ENCODE data around the gene RNASE8. TPM values are rescaled to one million over a fixed set of nuclear protein-coding genes. Genes with fewer than 3 reads are reported as not detected.

The RNASE8 gene
- total and polyA plus RNA-seq, 7 donors, result not detected

DNA sequence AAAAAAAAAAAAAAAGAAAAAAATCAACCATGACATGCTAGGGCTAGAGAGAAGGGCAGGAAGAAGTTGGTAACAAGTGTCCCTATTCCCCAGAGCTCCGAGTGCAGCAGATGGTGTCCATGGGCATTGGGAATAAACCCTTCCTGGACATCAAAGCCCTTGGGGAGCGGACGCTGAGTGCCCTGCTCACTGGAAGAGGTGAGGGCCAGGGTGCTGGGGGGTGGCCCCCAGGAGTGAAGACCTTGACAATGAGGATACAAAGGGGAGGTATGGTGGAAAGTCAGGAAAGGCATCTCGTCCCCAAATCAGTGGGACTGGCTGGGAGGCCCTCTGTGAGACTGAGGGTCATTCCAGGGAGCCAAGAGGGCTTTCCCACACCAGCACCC lies 29.3 kb downstream of the RNASE8 start:
- H3K4me3 ChIP-seq, result no peak overlapping the region
- peaks cover 0 to 26% (median 22%) of the 10 kb centered on the region in 4 donors for H3K4me1 ChIP-seq
- WGBS, 2 donors, result 89 to 91% methylated on average over 4 of the region's 4 CpGs
- no peaks in the 10 kb centered on the region for H3K27me3 ChIP-seq
- TF ChIP-seq POLR2AphosphoS5 (IDR thresholded peaks at IDR 0.05) (peak in 1 of 4 donors; percentile 7), EP300 (IDR thresholded peaks at IDR 0.05) (no peak)
- H3K36me3 ChIP-seq, result peaks cover 8 to 91% (median 33%) of the 10 kb centered on the region in 4 donors
- intact Hi-C loops (cut with DNase I), result no loop called here
- H3K9me3 ChIP-seq, result no peaks in the 10 kb centered on the region
- peak overlapping the region in 3 of 4 donors; percentile 19 to 33 (median 26) for H3K27ac ChIP-seq
- no peak for DNase-seq

DNA sequence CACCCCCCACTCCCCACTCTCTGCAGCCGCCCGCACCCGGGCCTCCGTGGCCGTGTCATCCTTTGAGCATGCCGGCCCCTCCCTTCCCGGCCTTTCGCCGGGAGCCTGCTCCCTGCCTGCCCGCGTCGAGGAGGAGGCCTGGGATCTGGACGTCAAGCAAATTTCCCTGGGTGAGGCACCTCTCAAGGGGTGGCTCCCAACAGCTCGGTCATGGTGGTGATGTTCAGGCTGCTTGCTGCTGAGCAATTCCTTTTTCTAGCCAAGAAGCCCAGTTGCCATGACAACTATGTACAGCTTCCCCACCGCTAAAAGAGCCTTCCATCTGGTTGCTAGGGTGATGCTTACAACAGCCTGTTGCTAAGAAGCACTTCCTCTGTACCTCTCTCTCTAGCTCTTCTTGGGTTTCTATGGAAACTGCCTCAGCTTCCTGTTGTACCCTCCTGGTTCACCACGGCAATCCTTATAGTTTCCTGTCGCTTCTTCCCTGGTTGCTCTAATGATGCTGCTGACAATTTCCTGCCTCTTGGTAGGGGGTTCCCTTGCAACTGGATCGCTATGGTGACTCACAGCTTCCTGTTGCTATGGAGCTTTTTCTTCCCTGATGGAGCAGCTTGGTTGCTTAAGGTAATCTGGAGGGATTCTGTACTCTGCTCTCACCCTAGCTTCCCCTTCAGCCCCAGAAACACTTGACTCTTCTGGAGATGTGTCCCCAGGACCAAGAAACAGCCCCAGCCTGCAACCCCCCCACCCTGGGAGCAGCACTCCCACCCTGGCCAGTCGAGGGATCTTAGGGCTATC lies 29.9 kb downstream of the RNASE8 start:
- Histone ChIP-seq H3K9me3 (no peaks in the 10 kb centered on the region), H3K4me3 (no peak overlapping the region), H3K27me3 (no peaks in the 10 kb centered on the region), H3K4me1 (peaks cover 0 to 32% (median 28%) of the 10 kb centered on the region in 4 donors), H3K36me3 (peaks cover 3 to 90% (median 32%) of the 10 kb centered on the region in 4 donors), H3K27ac (peak overlapping the region in 3 of 4 donors; percentile 19 to 33 (median 26))
- DNase-seq, result no peak
- 52 to 61% methylated on average over 19 of the region's 19 CpGs for WGBS, 2 donors
- TF ChIP-seq POLR2AphosphoS5 (IDR thresholded peaks at IDR 0.05) (peak in 1 of 4 donors; percentile 28), POLR2A (IDR thresholded peaks at IDR 0.05) (no peak)
- intact Hi-C loops (cut with DNase I), result no loop called here

- DNase-seq, result no peak
- H3K27ac ChIP-seq, result no peak overlapping the region
- H3K36me3 ChIP-seq, result peaks cover 0 to 86% (median 32%) of the 10 kb centered on the region in 4 donors
Observed at GRCh38 chr14:21088687-21089086, 31.1 kb downstream of the RNASE8 start.

GRCh38 chr14:21089271-21089670 lies 31.6 kb downstream of the RNASE8 start:
- intact Hi-C loops (cut with DNase I), result no loop called here
- no peak overlapping the region for H3K4me3 ChIP-seq
- 16 to 42% methylated on average over 1 of the region's 1 CpG for WGBS, 2 donors
- no peak for DNase-seq
- H3K27ac ChIP-seq, result no peak overlapping the region
- peaks cover 0 to 44% (median 41%) of the 10 kb centered on the region in 4 donors for H3K4me1 ChIP-seq
- no peaks in the 10 kb centered on the region for H3K27me3 ChIP-seq
- H3K9me3 ChIP-seq, result no peaks in the 10 kb centered on the region
- TF ChIP-seq EP300 (IDR thresholded peaks at IDR 0.05) (no peak), POLR2A (IDR thresholded peaks at IDR 0.05) (no peak), CTCF (IDR thresholded peaks at IDR 0.05) (no peak), POLR2AphosphoS5 (IDR thresholded peaks at IDR 0.05) (no peak)
- H3K36me3 ChIP-seq, result peaks cover 0 to 80% (median 32%) of the 10 kb centered on the region in 4 donors

More at GRCh38 chr14:21088687-21089086, 31.1 kb downstream of the RNASE8 start:
- Histone ChIP-seq H3K27me3 (no peaks in the 10 kb centered on the region), H3K4me3 (no peak overlapping the region), H3K4me1 (peaks cover 0 to 38% (median 36%) of the 10 kb centered on the region in 4 donors), H3K9me3 (no peaks in the 10 kb centered on the region)
- 74 to 80% methylated on average over 4 of the region's 4 CpGs for WGBS, 2 donors
- no peak for TF ChIP-seq POLR2AphosphoS5 (IDR thresholded peaks at IDR 0.05)
- TF ChIP-seq CTCF (IDR thresholded peaks at IDR 0.05), result no peak
- TF ChIP-seq EP300 (IDR thresholded peaks at IDR 0.05), result no peak
- no peak for TF ChIP-seq POLR2A (IDR thresholded peaks at IDR 0.05)
- intact Hi-C loops (cut with DNase I), result no loop called here

DNA sequence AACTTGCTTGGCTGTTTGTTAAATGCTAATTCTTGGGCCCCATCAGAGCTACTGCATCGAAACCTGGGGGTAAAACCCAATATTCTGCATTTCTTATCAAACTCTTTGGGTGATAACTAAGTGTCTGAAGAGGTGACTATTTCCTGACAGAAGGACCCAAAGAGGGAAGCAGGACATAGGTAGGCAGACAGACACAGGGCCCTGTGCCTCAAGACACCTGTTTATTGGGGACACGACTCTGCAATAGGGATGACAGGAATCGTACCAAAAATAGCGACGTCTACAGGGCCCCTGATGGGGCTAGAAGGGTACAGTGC lies 32.2 kb downstream of the RNASE8 start:
- Histone ChIP-seq H3K4me1 (peaks cover 0 to 41% (median 39%) of the 10 kb centered on the region in 4 donors), H3K36me3 (peaks cover 0 to 75% (median 32%) of the 10 kb centered on the region in 4 donors), H3K27ac (peak overlapping the region in 3 of 4 donors; percentile 9 to 53 (median 32)), H3K4me3 (no peak overlapping the region), H3K9me3 (no peaks in the 10 kb centered on the region), H3K27me3 (no peaks in the 10 kb centered on the region)
- WGBS, 2 donors, result 60 to 80% methylated on average over 5 of the region's 5 CpGs
- intact Hi-C loops (cut with DNase I), result loop anchor here (10.0 kb wide), 2 partner anchors 475 to 755 kb away; partner anchors contain the start of gene CCNB1IP1
- DNase-seq, result no peak
- no peak for TF ChIP-seq EP300 (IDR thresholded peaks at IDR 0.05)
- no peak for TF ChIP-seq POLR2AphosphoS5 (IDR thresholded peaks at IDR 0.05)
- TF ChIP-seq CTCF (IDR thresholded peaks at IDR 0.05), result no peak
- no peak for TF ChIP-seq POLR2A (IDR thresholded peaks at IDR 0.05)

All from sigmoid colon (tissue), 7 donors.